ENCODE measurements around the gene TPPP2. TPM values are rescaled to one million over a fixed set of nuclear protein-coding genes. Genes with fewer than 3 reads are reported as not detected.
"Not testable (repeated sequence)": the region's sequence is repeated elsewhere in the genome, so short reads cannot be mapped to it uniquely, and the experiment has no call there.

Gene TPPP2
- total and polyA plus RNA-seq, 9 donors, result 0.62 to 2.5 (median 1.3) TPM; not detected in 1

- H3K27me3 ChIP-seq, result no peaks in the 10 kb centered on the region
- no peak for TF ChIP-seq EP300 (IDR thresholded peaks at IDR 0.05)
- TF ChIP-seq, protein P1, sequence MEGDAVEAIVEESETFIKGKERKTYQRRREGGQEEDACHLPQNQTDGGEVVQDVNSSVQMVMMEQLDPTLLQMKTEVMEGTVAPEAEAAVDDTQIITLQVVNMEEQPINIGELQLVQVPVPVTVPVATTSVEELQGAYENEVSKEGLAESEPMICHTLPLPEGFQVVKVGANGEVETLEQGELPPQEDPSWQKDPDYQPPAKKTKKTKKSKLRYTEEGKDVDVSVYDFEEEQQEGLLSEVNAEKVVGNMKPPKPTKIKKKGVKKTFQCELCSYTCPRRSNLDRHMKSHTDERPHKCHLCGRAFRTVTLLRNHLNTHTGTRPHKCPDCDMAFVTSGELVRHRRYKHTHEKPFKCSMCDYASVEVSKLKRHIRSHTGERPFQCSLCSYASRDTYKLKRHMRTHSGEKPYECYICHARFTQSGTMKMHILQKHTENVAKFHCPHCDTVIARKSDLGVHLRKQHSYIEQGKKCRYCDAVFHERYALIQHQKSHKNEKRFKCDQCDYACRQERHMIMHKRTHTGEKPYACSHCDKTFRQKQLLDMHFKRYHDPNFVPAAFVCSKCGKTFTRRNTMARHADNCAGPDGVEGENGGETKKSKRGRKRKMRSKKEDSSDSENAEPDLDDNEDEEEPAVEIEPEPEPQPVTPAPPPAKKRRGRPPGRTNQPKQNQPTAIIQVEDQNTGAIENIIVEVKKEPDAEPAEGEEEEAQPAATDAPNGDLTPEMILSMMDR (IDR thresholded peaks at IDR 0.05), result no peak
- TF ChIP-seq POLR2A (IDR thresholded peaks at IDR 0.05), result no peak
- no peaks in the 10 kb centered on the region for H3K36me3 ChIP-seq
- DNase-seq, result no peak
- H3K27ac ChIP-seq, result no peak overlapping the region
- intact Hi-C loops (cut with DNase I), result loop anchor here in 1 of 4 donors (10.0 kb wide), 1 partner anchor 45 kb away; the partner anchor contains the start of gene RNASE7
- no peaks in the 10 kb centered on the region for H3K4me1 ChIP-seq (ENCODE audit: insufficient read depth)
- WGBS, 3 donors, result 61 to 66% (median 63%) methylated on average over 4 of the region's 4 CpGs
- H3K9me3 ChIP-seq, result no peaks in the 10 kb centered on the region
- H3K4me3 ChIP-seq, result no peak overlapping the region
These were observed 30.4 kb upstream of the TPPP2 start for GRCh38 chr14:20999591-20999990.

DNA sequence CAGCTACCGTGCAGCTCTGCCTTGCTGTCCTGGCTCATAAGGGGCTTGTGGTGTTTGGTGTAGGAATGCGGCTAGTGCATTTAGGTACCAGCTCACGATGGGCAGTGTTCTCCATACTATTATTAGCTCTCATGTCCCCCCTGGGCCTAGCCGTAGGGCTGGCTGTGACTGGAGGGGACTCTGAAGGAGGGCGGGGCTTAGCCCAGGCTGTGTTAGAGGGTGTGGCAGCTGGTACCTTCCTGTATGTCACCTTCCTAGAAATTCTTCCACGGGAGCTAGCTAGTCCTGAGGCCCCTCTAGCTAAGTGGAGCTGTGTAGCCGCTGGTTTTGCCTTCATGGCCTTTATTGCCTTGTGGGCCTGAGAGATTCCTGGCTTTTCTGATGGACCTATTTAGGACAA lies 28.8 kb upstream of the TPPP2 start:
- TF ChIP-seq, protein P1 (IDR thresholded peaks at IDR 0.05), result no peak
- TF ChIP-seq EP300 (IDR thresholded peaks at IDR 0.05) (no peak), POLR2A (IDR thresholded peaks at IDR 0.05) (no peak)
- H3K27me3 ChIP-seq, result no peaks in the 10 kb centered on the region
- WGBS, 3 donors, result 69 to 75% (median 71%) methylated on average over 7 of the region's 7 CpGs
- H3K36me3 ChIP-seq, result no peaks in the 10 kb centered on the region
- no peak overlapping the region for H3K4me3 ChIP-seq
- no peaks in the 10 kb centered on the region for H3K4me1 ChIP-seq (ENCODE audit: insufficient read depth)
- no peak overlapping the region for H3K27ac ChIP-seq
- DNase-seq, result no peak
- intact Hi-C loops (cut with DNase I), result no loop called here
- no peaks in the 10 kb centered on the region for H3K9me3 ChIP-seq

DNA sequence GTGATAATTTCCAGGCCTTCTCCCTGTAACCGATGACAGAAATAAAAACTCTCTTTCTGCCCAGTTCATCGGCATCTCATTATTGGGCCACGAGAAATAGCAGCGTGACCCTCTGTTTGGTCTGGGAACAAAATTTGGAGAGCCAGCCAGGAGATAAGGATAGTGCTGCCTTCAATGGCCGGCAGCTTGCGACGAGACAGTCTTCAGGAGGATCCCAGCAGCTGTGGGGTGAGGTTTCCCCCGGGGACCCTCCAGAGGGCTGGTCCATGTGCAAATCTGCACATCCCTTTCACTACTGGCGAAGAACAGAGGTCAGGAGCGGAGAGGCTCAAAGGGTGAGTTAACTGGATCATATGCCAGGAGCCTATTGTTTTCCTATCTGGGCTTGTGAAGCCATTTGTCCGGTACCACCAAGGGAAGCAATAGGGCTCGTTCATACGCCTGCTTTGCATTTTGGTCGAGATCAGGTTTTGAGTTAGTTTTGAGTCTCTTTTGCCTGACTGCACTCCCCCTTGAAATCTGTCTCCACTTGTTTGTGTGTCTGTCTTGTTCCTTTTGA lies 26.1 kb upstream of the TPPP2 start:
- WGBS, 3 donors, result 68 to 80% (median 71%) methylated on average over 14 of the region's 14 CpGs
- no peak overlapping the region for H3K27ac ChIP-seq
- no peak for DNase-seq
- H3K4me3 ChIP-seq, result no peak overlapping the region
- H3K4me1 ChIP-seq (ENCODE audit: insufficient read depth), result no peaks in the 10 kb centered on the region
- intact Hi-C loops (cut with DNase I), result no loop called here
- H3K27me3 ChIP-seq, result no peaks in the 10 kb centered on the region
- no peak for TF ChIP-seq EP300 (IDR thresholded peaks at IDR 0.05)
- TF ChIP-seq, protein P1 (IDR thresholded peaks at IDR 0.05), result no peak
- no peak for TF ChIP-seq POLR2A (IDR thresholded peaks at IDR 0.05)
- H3K9me3 ChIP-seq, result no peaks in the 10 kb centered on the region
- H3K36me3 ChIP-seq, result no peaks in the 10 kb centered on the region

DNA sequence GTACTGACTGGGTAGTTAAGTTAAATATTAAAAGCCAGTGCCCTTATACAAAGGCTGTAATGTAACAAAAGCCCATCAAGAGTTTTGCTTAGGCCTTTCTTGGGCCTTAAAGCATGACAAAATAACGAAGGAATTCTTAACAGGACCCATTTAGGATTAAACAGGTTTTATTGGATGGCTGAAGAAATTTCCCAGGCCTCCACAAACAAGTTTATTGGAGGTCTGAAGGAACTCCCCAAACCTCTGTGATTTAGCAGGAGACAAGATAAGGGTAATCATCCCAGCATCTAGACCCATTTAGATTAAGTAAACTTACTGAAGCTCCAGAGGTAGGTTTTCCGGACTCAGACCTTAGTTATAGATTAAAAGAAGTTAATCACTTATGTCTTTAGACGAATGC lies 20.3 kb upstream of the TPPP2 start:
- not testable (repeated sequence) for H3K4me1 ChIP-seq (ENCODE audit: insufficient read depth); H3K27ac ChIP-seq; H3K36me3 ChIP-seq; DNase-seq; H3K4me3 ChIP-seq; H3K9me3 ChIP-seq; H3K27me3 ChIP-seq
- intact Hi-C loops (cut with DNase I), result loop anchor here in 1 of 4 donors (10.0 kb wide), 1 partner anchor 95 kb away; the partner anchor contains the start of gene TMEM253
- WGBS, 3 donors, result 75 to 79% (median 77%) methylated on average over 3 of the region's 3 CpGs

GRCh38 chr14:21011136-21011535 lies 18.9 kb upstream of the TPPP2 start:
- no peak for DNase-seq
- Histone ChIP-seq H3K27ac (no peak overlapping the region), H3K4me1 (ENCODE audit: insufficient read depth) (peaks cover 5% of the 10 kb centered on the region), H3K4me3 (no peak overlapping the region), H3K9me3 (no peaks in the 10 kb centered on the region), H3K36me3 (no peaks in the 10 kb centered on the region), H3K27me3 (no peaks in the 10 kb centered on the region)
- no peak for TF ChIP-seq EP300 (IDR thresholded peaks at IDR 0.05)
- TF ChIP-seq, protein P1 (IDR thresholded peaks at IDR 0.05), result no peak
- no peak for TF ChIP-seq POLR2A (IDR thresholded peaks at IDR 0.05)
- WGBS, 3 donors, result 81 to 86% (median 86%) methylated on average over 1 of the region's 1 CpG
- intact Hi-C loops (cut with DNase I), result loop anchor here in 1 of 4 donors (10.0 kb wide), 1 partner anchor 94 kb away; the partner anchor contains the start of gene TMEM253

All from ovary (tissue), 9 donors.